ENCODE measurements around the gene C1QTNF9. TPM values are rescaled to one million over a fixed set of nuclear protein-coding genes. Genes with fewer than 3 reads are reported as not detected.
"Not testable (repeated sequence)": the region's sequence is repeated elsewhere in the genome, so short reads cannot be mapped to it uniquely, and the experiment has no call there.

The C1QTNF9 gene
- polyA plus RNA-seq, 5 donors: 0.13 to 0.56 (median 0.33) TPM

- no peak for DNase-seq
These were observed 28.0 kb upstream of the C1QTNF9 start for GRCh38 chr13:24281188-24282008.

GRCh38 chr13:24282256-24282655 lies 27.1 kb upstream of the C1QTNF9 start:
- DNase-seq: no peak

GRCh38 chr13:24284889-24285565 lies 24.4 kb upstream of the C1QTNF9 start:
- DNase-seq: no peak

GRCh38 chr13:24286624-24287023 lies 22.8 kb upstream of the C1QTNF9 start:
- DNase-seq: no peak

- DNase-seq: no peak
These were observed 21.6 kb upstream of the C1QTNF9 start for GRCh38 chr13:24287748-24288287.

GRCh38 chr13:24288870-24289269 lies 20.5 kb upstream of the C1QTNF9 start:
- no peak for DNase-seq

- DNase-seq: no peak
These were observed 19.0 kb upstream of the C1QTNF9 start for GRCh38 chr13:24290280-24290932.

GRCh38 chr13:24292481-24292880 lies 16.9 kb upstream of the C1QTNF9 start:
- DNase-seq: no peak

GRCh38 chr13:24293746-24294145 lies 15.6 kb upstream of the C1QTNF9 start:
- no peak for DNase-seq

GRCh38 chr13:24299488-24300114 lies 9.8 kb upstream of the C1QTNF9 start:
- DNase-seq: no peak

GRCh38 chr13:24301434-24301833 lies 7.9 kb upstream of the C1QTNF9 start:
- no peak for DNase-seq

- DNase-seq: no peak
These were observed 7.5 kb upstream of the C1QTNF9 start for GRCh38 chr13:24301911-24302310.

GRCh38 chr13:24304620-24305019 lies 4.8 kb upstream of the C1QTNF9 start:
- DNase-seq: no peak

GRCh38 chr13:24306632-24307031 lies 2.7 kb upstream of the C1QTNF9 start:
- DNase-seq: no peak

- DNase-seq: peak; percentile 16 to 26
These were observed 1.9 kb upstream of the C1QTNF9 start for GRCh38 chr13:24307211-24308067.

GRCh38 chr13:24308068-24308445 lies 1.3 kb upstream of the C1QTNF9 start:
- peak in 1 of 2 donors; percentile 6 for DNase-seq

GRCh38 chr13:24308488-24309020 lies 826 bp upstream of the C1QTNF9 start:
- no peak for DNase-seq

- DNase-seq: peak; percentile 15 to 20
These were observed 4.1 kb downstream of the C1QTNF9 start for GRCh38 chr13:24313439-24313838.

- not testable (repeated sequence) for DNase-seq
These were observed 8.5 kb downstream of the C1QTNF9 start for GRCh38 chr13:24317835-24318234.

GRCh38 chr13:24318878-24319277 lies 9.5 kb downstream of the C1QTNF9 start:
- DNase-seq: not testable (repeated sequence)

- DNase-seq: not testable (repeated sequence)
These were observed 10.3 kb downstream of the C1QTNF9 start for GRCh38 chr13:24319641-24320040.
